Lower leg skin (tissue), 3 donors: ENCODE results near the gene NEU2.

Experiments used
- POLR2A ChIP-seq, 2 donors: fragments of 450-650 bp; IDR thresholded peaks; one replicate each; pipeline ENCODE4 v1.6.1; 2016 to 2017; ENCODE audit warnings: antibody characterized with exemption in 2 of 2, mild to moderate bottlenecking in 1 of 2, moderate library complexity in 1 of 2
- TF ChIP-seq, protein P1 (sequence below), 3 donors: fragments of 450-650 bp; IDR thresholded peaks; one replicate each; pipeline ENCODE4 v1.5.1; 2016; ENCODE audit warnings: antibody characterized with exemption in 3 of 3, mild to moderate bottlenecking in 3 of 3, moderate library complexity in 2 of 3

- TF ChIP-seq, protein P1, sequence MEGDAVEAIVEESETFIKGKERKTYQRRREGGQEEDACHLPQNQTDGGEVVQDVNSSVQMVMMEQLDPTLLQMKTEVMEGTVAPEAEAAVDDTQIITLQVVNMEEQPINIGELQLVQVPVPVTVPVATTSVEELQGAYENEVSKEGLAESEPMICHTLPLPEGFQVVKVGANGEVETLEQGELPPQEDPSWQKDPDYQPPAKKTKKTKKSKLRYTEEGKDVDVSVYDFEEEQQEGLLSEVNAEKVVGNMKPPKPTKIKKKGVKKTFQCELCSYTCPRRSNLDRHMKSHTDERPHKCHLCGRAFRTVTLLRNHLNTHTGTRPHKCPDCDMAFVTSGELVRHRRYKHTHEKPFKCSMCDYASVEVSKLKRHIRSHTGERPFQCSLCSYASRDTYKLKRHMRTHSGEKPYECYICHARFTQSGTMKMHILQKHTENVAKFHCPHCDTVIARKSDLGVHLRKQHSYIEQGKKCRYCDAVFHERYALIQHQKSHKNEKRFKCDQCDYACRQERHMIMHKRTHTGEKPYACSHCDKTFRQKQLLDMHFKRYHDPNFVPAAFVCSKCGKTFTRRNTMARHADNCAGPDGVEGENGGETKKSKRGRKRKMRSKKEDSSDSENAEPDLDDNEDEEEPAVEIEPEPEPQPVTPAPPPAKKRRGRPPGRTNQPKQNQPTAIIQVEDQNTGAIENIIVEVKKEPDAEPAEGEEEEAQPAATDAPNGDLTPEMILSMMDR (IDR thresholded peaks at IDR 0.05): no peak
- no peak for TF ChIP-seq POLR2A (IDR thresholded peaks at IDR 0.05)
Measured at GRCh38 chr2:233022561-233022960, 9.9 kb upstream of the NEU2 start.
